ENCODE data around the gene EDIL3.
A peak's percentile ranks its signal among the peaks of the same experiment; 100 is the strongest.

The EDIL3 gene

DNA sequence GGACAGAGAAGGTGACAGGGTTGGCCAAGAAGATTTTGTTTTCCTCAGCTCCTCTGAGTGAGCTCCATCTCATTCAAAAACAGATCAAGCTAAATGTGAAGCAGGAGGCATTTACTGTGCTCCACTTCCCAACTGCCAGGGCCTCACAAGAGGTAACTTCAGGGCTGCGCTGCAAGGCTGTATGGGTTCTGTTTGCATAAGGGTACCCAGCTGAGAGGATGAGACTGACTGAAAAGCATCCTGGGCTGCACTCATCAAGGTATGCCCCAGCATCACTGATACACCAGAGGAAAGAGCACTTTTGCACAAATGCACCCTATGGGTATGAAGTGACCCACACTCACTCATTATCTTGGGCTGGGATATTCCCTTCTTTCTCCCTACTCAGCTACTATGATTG, 347.8 kb downstream of the EDIL3 start:
- DNase-seq, result no peak

DNA sequence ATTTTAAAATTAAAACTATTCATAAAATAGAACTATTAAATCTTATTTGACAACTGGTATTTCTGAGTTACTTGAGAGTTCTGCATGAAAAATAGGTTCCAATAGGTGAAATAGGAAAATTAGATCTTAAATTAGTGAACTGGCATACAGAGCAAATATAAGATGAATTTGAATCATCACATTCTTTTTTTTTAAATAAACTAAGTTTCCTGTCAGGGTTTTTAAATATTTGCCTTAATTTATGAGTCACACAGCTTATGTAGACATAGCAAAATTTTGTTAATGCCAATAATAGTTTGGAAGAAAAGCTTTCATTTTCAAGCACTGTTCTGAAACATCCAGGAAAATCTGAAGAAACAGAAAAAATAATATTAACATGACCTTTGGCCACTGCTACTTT, 352.4 kb downstream of the EDIL3 start:
- peak; percentile 45 for DNase-seq

DNA sequence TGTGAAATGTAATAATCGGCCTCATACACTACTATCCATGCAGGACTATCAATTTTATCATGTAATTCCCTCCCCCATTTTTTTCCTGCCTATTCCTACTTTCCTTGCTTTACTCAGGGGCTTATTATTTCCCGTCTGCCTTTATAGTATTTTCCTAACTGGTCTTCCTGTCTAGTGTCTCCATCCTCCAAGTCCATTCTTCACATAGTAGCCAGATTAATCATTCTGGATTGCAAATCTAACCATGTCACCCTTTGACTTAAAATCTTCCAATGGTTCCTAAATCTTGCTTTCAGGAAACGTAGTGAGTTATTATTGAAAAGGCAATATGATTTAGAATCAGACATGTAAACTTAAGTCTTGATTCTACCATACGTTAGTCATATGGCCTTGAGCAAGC, 356.6 kb downstream of the EDIL3 start:
- DNase-seq, result peak; percentile 79

DNA sequence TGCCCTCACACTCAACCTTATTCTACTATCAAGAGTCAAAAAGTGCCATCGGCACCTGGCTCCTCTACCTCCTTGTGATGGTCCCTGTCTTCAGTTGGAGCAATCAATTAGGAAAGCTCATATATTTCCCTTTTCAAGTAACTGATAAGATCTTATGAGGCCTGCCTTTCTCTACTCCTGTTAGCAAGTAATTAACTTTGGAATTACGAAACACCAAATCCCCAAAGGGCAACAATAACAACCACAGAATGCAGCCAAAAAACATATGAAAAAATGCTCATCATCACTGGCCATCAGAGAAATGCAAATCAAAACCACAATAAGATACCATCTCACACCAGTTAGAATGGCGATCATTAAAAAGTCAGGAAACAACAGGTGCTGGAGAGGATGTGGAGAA, 366.2 kb downstream of the EDIL3 start:
- DNase-seq, result peak; percentile 46

DNA sequence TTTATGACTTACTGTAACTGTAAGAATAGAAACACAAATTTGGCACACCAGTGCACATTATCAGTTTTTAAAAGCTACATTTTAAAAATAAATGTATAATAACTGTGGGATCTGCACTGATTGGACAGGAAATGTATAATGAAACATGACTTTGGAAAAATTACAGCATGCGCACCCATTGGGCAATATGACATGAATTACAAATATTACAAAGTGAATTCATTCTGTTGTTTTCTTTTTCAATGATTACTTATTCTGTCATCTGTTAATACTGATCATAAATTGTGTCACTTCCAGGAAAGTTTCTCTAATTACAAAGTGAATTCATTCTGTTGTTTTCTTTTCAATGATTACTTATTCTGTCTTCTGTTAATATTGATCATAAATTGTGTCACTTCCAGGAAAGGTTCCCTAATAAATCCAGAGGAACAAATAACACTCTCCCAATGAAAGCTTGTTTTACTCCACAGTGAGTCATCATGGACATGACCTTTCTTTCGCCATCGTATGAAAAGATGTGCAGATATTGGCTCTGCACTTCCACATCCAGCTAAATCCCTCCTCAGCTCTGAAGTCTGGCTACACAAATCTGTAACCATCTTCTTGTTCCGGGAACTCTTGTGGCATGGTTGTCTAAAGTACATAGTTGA, 367.0 kb downstream of the EDIL3 start:
- no peak for DNase-seq

DNA sequence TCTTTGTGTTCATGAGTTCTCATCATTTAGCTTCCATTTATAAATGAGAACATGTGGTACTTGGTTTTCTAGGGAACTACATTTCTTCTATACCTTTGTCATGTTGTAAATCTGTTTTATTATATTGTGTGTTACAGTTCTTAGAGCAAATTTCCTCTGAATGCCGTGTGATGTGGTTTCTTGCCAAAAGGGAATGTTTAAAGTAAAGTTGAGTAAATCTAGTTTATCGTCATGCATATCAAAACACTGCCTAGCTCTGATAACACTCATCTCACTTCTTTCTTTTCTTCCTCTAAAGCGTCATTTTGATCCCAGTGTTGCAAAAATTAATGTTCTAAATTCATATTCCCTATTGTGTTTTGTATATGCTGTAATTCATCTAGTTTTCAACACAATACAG, 368.6 kb downstream of the EDIL3 start:
- peak; percentile 87 for DNase-seq

DNA sequence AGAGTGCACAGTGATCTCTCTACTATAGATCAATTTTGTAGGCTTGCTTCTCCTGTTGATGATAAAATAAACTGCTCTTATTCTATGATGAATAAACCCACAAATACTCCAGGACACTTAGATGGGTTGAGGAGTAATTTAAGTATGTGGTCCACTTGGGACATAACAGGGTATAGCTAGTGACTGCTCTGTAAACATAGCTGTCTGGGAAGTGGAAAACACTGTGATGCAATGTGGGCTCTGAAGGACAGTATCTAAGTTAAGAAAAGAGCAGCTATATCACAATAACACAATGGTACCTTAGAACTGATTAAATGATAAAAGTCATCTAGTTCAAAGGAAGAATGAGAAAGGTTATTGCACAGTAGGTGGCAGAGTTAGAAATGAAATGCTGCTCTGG, 369.7 kb downstream of the EDIL3 start:
- no peak for DNase-seq

DNA sequence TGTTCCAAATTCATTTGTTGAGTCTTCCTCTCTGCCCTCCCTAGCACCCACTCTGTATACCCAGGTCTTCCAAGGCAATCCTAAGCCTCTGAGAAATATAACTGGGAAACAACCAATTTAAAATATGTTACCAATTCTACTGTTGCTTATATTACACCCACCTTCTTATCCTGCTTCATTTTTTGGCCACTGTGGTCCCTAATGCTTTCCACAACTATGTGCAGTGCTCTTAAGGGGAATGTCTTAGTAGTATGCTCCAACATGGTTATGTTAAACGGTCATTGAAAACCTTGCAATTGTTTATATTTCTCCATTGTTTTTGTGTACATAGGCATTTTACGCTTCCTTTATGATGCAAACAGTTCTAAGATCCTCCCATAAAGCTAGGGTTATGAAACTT, 390.9 kb downstream of the EDIL3 start:
- DNase-seq, result no peak

DNA sequence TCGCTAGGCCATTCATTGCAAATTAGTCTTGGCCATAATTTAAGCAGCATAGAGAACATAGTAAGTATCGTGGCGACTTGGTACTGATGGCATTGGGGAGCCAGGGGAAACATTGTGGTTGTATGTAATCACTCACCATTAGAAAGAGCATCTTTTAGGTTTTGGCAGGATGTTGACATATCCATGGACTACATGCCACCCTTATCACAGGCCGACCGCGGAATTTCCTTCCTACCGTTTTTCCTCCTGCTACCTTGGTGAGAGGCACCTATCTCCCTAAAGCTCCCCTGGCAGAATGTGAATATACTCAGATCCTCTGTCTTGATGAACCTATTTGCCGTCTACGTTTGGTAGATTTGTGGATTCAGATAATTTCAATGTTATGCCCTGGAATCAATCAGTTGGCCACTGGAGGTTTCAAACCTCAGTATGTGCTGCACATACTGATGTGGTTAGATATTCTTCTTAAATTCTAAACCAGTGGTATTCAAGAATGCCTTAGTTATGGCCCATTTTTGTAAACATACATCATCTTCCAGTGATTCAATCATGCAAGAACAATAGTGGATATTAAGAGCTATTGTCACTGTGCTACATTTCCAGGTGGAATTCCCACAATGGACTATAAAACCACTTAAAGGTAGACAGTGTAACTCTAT, 393.0 kb downstream of the EDIL3 start:
- DNase-seq, result peak; percentile 7

DNA sequence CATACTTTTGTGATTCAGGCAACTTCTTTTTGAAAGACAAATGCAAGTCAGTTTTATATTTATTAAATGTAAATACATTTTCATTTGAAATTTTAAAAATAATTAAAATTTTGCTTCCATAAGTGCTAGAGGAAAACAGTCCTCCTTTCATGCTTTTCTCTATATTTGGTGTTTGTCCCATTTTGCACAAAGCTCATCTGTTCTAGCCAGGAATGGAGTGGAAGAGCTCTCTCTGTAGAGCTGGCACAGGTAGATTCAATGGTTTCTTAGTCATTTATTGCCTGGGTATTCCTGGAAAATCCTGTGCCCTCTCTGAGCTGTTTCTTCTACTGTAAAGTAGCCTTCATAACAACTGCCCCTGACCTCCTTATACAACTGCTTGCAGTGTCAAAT, 396.4 kb downstream of the EDIL3 start:
- DNase-seq, result no peak

DNA sequence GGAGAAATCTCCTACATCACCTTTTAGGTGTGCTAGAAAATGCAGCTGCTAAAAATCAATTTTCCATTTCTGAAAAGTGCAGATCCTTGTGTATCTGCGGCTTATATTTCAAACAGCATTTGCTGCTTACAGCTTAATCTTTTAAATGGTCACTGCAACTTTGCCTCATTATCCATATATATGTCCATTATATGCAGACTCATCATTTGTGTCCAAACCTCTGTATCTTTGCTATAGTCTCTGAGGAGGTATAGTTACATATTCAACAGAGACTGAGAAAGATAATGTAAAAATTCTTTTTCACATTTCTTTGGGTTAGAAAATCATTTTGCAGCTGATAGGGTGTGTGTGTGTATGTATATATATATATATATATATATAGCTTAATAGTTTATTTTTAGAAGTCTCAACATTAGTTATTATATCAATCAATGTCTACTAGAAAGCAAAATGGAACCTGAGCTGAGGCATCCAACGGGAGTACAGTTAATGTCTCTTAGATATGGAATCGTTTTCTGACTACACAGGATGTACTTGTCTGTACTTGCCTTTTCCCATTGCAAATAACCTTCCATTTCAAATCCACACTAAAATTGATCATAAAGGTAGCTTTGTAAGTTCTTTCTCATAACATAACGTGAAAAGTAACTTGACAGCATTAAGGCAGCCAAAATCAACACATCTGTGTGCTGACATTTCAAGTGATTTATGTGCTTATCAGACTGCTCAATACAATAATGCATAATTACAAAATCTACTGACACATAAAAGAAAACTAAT, 397.0 kb downstream of the EDIL3 start:
- DNase-seq, result no peak

DNA sequence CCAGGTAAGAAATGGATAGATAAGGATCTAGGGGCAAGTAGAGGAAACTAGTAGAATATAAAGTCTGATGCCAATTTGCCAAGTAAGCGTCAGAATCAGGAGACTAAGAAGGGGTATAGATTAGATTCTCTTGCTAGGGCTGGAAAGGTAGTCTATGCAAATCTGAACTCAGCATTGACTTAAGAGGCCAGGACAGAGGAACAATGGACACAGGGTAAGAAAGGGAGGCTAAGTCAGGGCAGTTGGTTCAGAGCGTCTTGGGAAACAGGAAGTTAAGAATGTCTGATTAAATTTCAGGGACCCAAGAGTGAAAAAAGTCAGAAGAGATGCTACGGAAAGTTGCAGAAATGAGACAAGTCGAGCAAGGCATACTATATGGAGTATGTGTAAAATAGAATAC, 400.8 kb downstream of the EDIL3 start:
- DNase-seq, result no peak

DNA sequence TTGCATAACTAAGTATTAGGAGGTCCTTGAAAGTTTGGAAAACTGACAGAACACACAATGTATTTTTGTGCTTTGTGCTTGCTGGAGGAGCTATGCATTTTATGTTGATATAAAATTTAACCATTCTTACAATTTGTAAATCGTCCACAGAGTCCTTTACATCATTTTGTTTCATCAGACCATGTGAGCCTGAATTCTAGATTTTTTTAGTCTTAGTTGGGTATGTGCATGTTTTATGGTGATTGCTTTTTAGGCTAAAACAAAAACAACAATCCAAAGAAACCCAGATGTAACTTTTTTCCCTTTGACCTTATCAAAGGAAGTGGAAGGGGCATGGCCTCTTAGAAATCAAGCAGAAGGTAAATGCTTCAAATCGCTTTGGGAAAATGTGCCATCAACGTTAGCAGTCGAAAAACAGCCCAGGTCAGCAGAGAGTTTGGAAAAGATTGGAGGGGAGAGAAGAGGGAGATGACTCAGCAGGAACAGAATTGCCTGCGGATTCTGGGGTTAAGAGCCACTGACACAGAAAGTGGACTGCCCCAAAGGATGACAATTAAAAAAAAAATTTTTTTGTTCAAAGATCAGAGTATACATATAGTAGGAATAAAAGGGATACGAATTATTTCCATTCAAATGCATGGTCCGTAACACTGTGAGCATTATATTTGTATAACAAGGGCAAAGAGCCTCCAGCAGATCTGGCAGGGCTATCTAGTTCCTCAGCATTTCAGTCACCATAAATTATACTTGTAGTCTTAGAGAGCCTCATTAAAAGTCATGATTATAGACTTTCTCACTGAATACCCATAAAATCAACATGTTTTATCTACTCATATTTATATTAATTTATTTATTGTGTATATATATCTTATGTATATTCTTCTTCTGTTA, 410.5 kb downstream of the EDIL3 start:
- DNase-seq, result no peak

DNA sequence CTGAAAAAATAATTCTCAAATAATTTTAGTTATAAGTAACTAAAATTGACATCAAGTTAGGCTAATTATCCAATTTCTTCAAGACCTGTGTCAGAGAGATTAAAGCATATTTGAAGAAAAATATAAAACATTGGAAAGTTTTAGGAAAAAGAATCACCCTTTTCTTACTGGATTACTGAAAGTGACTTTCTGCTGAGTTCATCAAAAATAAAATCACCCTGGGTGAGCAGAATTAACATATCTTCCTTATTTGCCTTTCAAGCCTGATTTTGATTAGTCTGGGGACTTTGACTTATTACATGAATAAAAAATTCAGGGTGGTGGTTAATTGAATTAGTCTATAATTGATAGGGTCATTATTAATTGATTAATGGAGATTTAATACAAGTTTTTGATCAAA, 411.8 kb downstream of the EDIL3 start:
- no peak for DNase-seq

DNA sequence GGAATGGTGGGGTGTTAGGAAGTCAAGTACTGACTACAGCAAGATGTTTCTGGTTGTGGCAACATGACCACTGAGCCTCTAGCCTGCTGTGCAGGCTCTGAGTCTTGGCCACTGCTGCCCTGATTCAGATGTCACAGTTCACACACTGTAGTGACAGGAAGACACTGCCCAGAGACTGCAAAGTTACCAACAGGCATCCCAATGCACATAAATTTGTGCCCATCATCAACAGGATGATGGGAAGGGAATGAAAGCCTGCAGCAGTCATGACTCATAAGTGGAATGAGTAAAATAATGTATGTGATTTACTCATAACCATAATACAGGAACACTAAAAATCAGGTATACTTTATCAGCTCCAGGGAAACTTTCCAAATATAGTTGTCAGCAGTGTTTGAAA, 412.4 kb downstream of the EDIL3 start:
- peak; percentile 76 for DNase-seq

DNA sequence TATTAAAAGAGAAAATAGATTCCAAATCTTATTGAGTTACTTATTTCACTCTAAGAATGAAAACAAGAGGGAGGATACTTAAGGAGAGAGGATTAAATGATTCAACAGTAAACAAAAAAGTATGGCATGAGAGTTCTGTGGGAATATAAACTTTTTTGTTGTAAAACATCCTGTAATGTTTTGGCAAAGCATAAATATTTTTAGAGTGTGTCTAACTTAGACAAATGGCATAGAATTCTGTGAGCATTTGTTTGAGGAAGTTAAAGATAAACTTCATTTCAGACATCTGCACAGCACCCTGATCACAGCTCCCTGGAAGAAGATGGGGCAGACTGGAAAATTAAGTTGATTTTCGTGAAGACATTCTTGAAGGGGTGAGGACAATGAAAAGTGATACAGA, 417.3 kb downstream of the EDIL3 start:
- no peak for DNase-seq

DNA sequence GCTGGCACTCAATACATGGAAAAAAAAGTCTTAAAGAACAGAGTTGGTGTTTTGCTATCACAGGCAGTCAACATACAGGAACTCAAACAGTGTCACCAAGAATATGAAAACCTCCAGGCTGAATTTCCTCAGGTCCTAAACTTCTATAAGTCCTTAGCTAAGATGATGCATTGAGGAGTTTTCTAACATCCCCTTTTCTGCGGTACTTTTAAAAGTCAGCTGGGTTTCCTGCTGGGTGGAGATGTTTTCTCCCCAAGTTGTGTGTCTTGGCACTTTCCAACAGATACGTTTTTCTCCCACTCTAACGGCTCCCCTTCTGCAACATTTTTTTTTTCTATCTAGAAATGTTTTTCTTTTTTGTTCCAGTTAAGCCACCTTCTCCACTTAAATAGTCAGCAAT, 419.2 kb downstream of the EDIL3 start:
- no peak for DNase-seq

DNA sequence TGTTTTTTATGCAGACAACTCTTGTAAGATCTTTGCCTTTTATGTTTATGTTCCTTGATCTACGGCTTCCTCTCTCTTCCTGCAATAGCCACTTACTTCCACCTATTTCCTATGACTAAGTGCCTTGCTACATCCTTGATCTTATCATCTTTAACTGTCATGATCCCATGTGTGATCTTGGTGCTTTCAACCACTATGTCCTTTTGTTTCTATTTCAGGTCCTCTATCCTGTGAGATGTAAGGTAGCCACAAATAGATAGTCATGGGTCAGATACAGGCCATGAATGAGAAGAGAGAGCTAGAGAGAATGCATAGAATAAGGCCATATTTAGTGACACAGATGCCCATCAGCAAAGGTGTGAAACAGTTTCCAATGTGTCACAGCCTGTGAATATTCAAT, 420.4 kb downstream of the EDIL3 start:
- DNase-seq, result no peak

DNA sequence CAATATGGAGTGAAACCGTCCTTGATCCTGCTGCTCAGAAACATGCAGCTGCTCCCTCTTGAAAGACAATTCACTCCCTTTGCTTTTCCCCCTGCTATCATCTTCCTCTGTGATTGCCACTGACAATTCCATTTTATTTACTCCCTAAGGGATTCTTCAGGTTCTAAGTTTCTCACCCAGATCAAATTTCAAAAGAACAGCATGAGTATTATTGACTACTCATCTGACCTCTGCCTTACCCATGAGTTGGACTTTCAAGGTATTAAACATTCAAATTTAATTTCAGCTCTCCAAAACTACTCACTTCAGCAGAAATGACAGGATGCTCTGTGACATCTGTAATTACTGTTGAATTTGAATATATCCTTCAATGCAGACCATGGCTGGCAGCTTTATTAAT, 427.5 kb downstream of the EDIL3 start:
- DNase-seq, result no peak

DNA sequence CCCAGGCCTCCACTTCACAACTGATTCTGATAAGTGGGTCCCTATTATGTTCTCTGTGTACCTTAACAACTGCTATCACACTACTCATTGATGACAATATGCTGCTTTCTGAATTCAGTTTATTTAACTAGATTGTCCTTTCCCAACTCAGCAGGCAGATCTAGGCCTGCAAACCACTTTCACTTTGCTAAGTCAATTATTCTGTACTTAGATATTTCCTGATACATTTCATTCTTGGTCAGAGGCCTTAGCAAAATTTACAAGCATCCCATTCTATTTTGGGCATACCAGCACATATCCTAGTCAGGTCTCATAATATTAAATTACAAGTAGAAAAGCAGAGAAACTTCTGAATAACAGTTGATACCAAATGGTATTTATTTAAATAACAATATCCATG, 428.3 kb downstream of the EDIL3 start:
- peak; percentile 14 for DNase-seq

DNA sequence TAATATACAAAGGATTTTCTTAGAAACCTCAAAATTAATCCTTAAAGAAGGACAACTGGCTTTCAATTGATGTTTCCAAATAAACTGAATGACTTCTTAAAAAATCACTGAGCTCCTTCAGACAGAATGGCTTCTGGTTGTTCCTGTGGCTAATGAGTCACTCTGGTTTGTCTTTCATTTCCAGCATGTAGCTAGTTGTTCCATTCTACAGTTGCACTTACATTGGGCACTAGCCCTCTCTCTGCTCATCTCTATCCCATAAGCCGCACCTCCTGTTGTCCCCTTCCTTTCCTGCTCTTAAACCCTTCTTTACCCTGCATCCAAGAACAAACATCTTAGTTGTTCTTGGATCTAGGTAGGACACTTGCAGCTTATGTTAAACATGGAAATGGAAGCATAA, 428.8 kb downstream of the EDIL3 start:
- DNase-seq, result peak; percentile 72

DNA sequence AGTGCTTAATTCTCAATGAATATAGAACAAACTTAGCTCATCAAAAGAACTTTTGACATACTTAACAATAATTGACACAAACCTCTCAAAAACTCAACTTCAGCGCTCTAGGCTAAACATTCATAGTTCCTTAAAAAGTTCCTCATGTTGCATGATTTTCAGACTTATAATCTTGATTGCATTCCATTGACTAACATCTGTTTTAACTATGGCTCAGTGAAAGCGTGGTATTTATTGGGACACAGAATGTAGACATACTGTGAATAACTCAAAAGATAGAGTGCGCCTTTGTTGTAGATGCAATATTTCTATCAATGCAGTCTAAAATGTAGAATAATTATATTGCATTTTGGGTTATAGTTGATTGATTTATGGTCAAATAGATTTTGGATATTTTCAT, 436.9 kb downstream of the EDIL3 start:
- no peak for DNase-seq

DNA sequence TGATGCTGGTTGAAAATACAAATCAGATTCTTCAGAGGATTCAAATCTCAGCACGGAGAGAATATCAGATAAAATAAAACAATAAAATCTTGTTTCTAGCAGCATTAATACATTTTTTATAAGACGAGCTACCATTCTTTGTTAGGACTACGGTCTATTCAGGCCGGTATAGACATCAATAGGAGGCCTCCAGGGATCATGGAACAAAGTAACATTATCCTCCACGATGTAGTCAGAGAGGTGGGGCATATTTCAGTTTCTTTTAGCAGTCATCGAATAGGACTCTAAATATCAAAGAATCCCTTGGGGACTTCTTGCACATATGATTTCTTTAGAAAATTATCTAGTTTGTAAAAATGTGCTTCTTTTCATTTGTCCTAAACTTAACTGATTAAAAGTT, 438.2 kb downstream of the EDIL3 start:
- no peak for DNase-seq
